Tibial artery (tissue), 4 donors: Measurements from ENCODE around the gene KCNH8.

Source experiments
- DNase-seq, 2 donors: peaks; one replicate each; pipeline ENCODE4 v3.0.0-alpha.2; 2019
- H3K27ac ChIP-seq, 2 donors: fragments of 200-600 bp; sonication (generic) in 1 of 2; 1 replicate in 1 of 2; 2 replicates in 1 of 2; pipeline ENCODE4 v1.5.1; 2018 to 2019; ENCODE audit warnings: mild to moderate bottlenecking in 1 of 2
- H3K27me3 ChIP-seq, 2 donors: fragments of 200-600 bp; sonication (generic) in 1 of 2; one replicate each; pipeline versions ENCODE4 v1.5.1 to v1.6.0; 2016 to 2019
- H3K36me3 ChIP-seq, 3 donors: fragments of 200-600 bp; sonication (generic) in 2 of 3; one replicate each; pipeline ENCODE4 v1.5.1; 2016 to 2019; ENCODE audit warnings: mild to moderate bottlenecking in 2 of 3
- H3K4me1 ChIP-seq, 4 donors: fragments of 200-600 bp; sonication (generic) in 2 of 4; 1 replicate in 3 of 4; 2 replicates in 1 of 4; pipeline ENCODE4 v1.5.1; 2016 to 2019
- H3K4me3 ChIP-seq, 2 donors: fragments of 200-600 bp; sonication (generic) in 1 of 2; 1 replicate in 1 of 2; 2 replicates in 1 of 2; pipeline ENCODE4 v1.5.1; 2018 to 2019; ENCODE audit warnings: mild to moderate bottlenecking in 2 of 2
- H3K9me3 ChIP-seq, 3 donors: fragments of 200-600 bp; sonication (generic) in 1 of 3; one replicate each; pipeline ENCODE4 v1.5.1; 2016 to 2019
- intact Hi-C: fragments of 100-400 bp; cut with DNase I; formaldehyde crosslinking; loops from one replicate; pipeline ENCODE4 v1.15.0; 2023; ENCODE audit warnings: low total_unique reads
- TF ChIP-seq, protein P1 (sequence below), 2 experiments: fragments of 200-600 bp in 1 of 2; fragments of 450-650 bp in 1 of 2; IDR thresholded peaks; one replicate each; pipeline ENCODE4 v1.5.1; 2017 to 2019; ENCODE audit warnings: antibody characterized with exemption in 2 of 2, mild to moderate bottlenecking in 1 of 2, moderate library complexity in 1 of 2

KCNH8 gene

DNA sequence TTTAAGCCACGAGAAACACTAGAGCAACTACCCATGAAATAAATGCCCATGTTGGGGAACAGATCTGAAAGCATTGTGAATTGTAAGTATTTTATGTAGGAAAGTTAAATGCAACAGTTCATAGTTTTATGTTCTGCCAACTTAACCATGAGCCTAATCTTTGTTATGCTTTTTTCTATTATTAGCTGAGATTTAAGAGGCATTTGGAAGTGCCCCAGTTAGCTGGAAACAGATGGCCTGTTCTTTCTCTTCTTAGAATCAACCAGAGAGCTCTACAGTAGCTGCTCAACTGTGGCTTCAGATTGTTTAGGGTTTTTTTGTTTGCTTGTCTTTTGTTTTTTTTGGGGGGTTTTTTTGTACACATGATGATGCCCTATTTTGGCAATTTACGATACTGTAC is 284.4 kb downstream of the KCNH8 start:
- no peak overlapping the region for H3K4me3 ChIP-seq
- H3K36me3 ChIP-seq, result no peaks in the 10 kb centered on the region
- peak overlapping the region; percentile 51 to 56 for H3K27ac ChIP-seq
- DNase-seq, result no peak
- H3K4me1 ChIP-seq, result peaks cover 0 to 24% (median under 1%) of the 10 kb centered on the region in 4 donors
- H3K27me3 ChIP-seq, result no peaks in the 10 kb centered on the region
- no peaks in the 10 kb centered on the region for H3K9me3 ChIP-seq
- intact Hi-C loops, result no loop called here
- TF ChIP-seq, protein P1, sequence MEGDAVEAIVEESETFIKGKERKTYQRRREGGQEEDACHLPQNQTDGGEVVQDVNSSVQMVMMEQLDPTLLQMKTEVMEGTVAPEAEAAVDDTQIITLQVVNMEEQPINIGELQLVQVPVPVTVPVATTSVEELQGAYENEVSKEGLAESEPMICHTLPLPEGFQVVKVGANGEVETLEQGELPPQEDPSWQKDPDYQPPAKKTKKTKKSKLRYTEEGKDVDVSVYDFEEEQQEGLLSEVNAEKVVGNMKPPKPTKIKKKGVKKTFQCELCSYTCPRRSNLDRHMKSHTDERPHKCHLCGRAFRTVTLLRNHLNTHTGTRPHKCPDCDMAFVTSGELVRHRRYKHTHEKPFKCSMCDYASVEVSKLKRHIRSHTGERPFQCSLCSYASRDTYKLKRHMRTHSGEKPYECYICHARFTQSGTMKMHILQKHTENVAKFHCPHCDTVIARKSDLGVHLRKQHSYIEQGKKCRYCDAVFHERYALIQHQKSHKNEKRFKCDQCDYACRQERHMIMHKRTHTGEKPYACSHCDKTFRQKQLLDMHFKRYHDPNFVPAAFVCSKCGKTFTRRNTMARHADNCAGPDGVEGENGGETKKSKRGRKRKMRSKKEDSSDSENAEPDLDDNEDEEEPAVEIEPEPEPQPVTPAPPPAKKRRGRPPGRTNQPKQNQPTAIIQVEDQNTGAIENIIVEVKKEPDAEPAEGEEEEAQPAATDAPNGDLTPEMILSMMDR (IDR thresholded peaks at IDR 0.05), result no peak

DNA sequence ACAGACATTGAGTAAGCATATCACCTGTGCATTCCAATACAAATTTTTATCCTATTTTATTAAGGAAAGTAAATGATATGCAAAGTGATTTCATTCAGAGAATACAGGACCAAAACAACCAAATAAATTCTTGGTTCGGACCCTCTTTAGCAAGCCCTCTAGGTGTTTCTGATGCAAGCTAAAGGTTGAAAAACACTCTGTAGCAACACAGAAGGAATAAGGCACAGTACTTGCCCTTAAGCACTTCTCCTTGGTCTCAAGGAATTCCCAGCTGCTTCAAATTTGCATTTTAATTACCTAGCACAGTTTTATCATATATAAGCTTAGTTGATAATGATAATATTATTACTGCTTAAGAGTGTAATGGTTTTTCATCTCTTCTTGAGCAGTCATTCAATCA is 288.4 kb downstream of the KCNH8 start:
- peaks cover 0 to 23% (median 0%) of the 10 kb centered on the region in 4 donors for H3K4me1 ChIP-seq
- H3K27ac ChIP-seq, result no peak overlapping the region
- H3K27me3 ChIP-seq, result no peaks in the 10 kb centered on the region
- no peaks in the 10 kb centered on the region for H3K36me3 ChIP-seq
- intact Hi-C loops, result no loop called here
- no peak for DNase-seq
- H3K4me3 ChIP-seq, result no peak overlapping the region
- H3K9me3 ChIP-seq, result no peaks in the 10 kb centered on the region
- TF ChIP-seq, protein P1 (IDR thresholded peaks at IDR 0.05), result no peak

DNA sequence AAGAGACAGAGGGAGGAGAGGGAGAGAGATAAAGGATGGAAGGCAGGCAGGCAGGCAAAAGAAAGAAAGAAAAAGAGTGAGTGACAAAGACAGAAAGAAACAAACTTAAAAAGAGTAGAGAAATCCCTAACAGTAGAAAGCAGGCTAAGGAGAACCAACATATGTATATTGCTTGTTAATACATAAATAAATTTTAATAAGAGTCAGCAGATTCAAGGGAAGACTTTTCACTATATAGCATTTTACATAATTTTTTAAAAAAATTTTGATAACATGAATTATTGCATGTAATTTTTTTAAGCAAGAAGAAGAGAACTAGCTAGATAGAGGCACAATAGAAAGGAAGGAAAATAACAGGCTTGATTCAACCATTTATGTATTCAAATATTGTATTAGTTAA is 291.6 kb downstream of the KCNH8 start:
- no peaks in the 10 kb centered on the region for H3K4me1 ChIP-seq

DNA sequence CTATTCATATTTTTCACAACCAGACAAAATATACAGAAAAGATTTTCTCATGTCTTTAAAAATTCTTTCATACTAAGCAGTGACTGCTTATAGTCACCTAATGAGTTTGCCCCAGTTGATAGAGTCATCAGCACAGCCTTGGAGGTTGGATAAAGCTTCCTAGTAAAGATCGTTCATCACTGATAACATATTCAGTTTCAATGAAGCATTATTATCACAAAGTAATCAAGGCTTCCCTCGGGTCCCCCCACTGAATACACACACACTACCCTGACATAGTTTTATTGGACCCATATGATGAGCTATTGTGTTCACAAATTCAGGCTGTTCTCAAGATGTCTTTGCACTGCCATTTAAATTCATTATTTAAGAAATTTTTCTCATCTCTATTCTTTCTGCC is 297.8 kb downstream of the KCNH8 start:
- Histone ChIP-seq H3K4me1 (no peaks in the 10 kb centered on the region), H3K4me3 (no peak overlapping the region), H3K27me3 (no peaks in the 10 kb centered on the region), H3K9me3 (no peaks in the 10 kb centered on the region), H3K27ac (no peak overlapping the region), H3K36me3 (no peaks in the 10 kb centered on the region)
- no peak for DNase-seq
- intact Hi-C loops, result no loop called here
- TF ChIP-seq, protein P1 (IDR thresholded peaks at IDR 0.05), result no peak

More for the DNA sequence above, 291.6 kb downstream of the KCNH8 start:
- TF ChIP-seq, protein P1 (IDR thresholded peaks at IDR 0.05), result no peak
- H3K27ac ChIP-seq, result no peak overlapping the region
- no peak overlapping the region for H3K4me3 ChIP-seq
- no peaks in the 10 kb centered on the region for H3K36me3 ChIP-seq
- no peaks in the 10 kb centered on the region for H3K27me3 ChIP-seq
- no peaks in the 10 kb centered on the region for H3K9me3 ChIP-seq
- no peak for DNase-seq
- intact Hi-C loops, result no loop called here

DNA sequence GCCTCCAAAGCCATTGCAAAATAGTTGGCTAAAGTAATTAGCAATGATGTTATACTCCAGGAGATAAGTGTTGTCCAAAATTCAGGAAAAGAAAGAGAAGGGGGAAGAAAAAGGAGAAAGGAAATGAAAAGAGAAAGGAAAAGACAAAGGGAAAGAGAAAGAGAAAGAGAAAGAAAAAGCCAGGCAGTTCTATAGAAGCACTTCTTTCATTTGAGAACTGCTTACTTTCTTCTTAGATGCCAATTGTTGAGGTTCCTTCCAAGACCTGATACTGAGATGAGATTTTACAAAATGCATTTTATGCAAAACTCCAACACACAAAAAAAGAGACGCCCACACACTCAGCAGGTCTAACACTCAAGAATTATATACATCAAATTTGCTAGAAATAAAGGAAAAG is 298.4 kb downstream of the KCNH8 start:
- intact Hi-C loops, result no loop called here
- TF ChIP-seq, protein P1 (IDR thresholded peaks at IDR 0.05), result no peak

DNA sequence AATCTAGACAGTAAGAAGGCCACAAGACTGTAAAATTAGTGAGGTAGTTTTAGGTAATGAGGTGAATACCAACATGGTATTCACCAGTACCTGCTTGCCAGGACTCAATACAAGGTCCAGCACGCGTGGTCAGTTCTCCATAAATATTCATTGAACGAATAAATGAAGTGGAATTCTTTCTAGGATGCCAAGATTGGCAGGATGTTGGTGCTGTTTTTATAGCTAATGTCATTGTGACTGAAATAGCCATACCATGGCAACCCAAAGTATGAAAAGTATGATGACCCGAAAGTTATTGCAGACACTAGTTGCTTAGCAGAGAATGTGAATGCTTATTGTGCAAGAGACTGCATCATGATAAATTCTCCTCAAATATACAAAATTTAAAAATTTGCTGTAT is 307.2 kb downstream of the KCNH8 start:
- Histone ChIP-seq H3K27ac (peak overlapping the region in 1 of 2 donors; percentile 6), H3K27me3 (no peaks in the 10 kb centered on the region), H3K4me1 (peaks cover 0 to 35% (median 5%) of the 10 kb centered on the region in 4 donors), H3K4me3 (no peak overlapping the region), H3K36me3 (no peaks in the 10 kb centered on the region), H3K9me3 (no peaks in the 10 kb centered on the region)
- no peak for DNase-seq
- intact Hi-C loops, result no loop called here
- TF ChIP-seq, protein P1 (IDR thresholded peaks at IDR 0.05), result no peak

More for the DNA sequence above, 298.4 kb downstream of the KCNH8 start:
- Histone ChIP-seq H3K9me3 (no peaks in the 10 kb centered on the region), H3K27ac (no peak overlapping the region), H3K4me3 (no peak overlapping the region), H3K36me3 (no peaks in the 10 kb centered on the region), H3K27me3 (no peaks in the 10 kb centered on the region), H3K4me1 (no peaks in the 10 kb centered on the region)
- no peak for DNase-seq
